Parathyroid adenoma (tissue), 2 donors: ENCODE results near the gene EAF2.

Experiments used
- H2AFZ ChIP-seq: fragments of 300-600 bp; sonication (generic); one replicate; pipeline ENCODE4 v1.7.0; 2017; ENCODE audit warnings: antibody characterized with exemption, mild to moderate bottlenecking
- H3K27ac ChIP-seq: fragments of 300-600 bp; sonication (generic); one replicate; pipeline ENCODE4 v1.7.0; 2017
- H3K27me3 ChIP-seq: fragments of 300-600 bp; sonication (generic); one replicate; pipeline ENCODE4 v1.7.0; 2017; ENCODE audit warnings: low read length; ENCODE audit not compliant: control insufficient read depth, insufficient read depth
- H3K36me3 ChIP-seq: fragments of 300-600 bp; sonication (generic); one replicate; pipeline ENCODE4 v1.7.0; 2017; ENCODE audit warnings: low read length; ENCODE audit not compliant: control insufficient read depth, insufficient read depth
- H3K4me1 ChIP-seq: fragments of 300-600 bp; sonication (generic); one replicate; pipeline ENCODE4 v1.7.0; 2017; ENCODE audit warnings: control low read depth
- H3K4me2 ChIP-seq: fragments of 300-600 bp; sonication (generic); one replicate; pipeline ENCODE4 v1.7.0; 2017; ENCODE audit warnings: low read length
- H3K4me3 ChIP-seq: fragments of 300-600 bp; sonication (generic); one replicate; pipeline ENCODE4 v1.7.0; 2017; ENCODE audit warnings: low read depth, low read length
- H3K79me2 ChIP-seq: fragments of 300-600 bp; sonication (generic); one replicate; pipeline ENCODE4 v1.7.0; 2017; ENCODE audit warnings: control low read depth
- H3K9ac ChIP-seq: fragments of 300-600 bp; sonication (generic); one replicate; pipeline ENCODE4 v1.7.0; 2017; ENCODE audit warnings: mild to moderate bottlenecking
- H3K9me3 ChIP-seq: fragments of 300-600 bp; sonication (generic); one replicate; pipeline ENCODE4 v1.7.0; 2017; ENCODE audit warnings: low read length; ENCODE audit not compliant: control insufficient read depth
- CTCF ChIP-seq: fragments of 300-600 bp; sonication (generic); IDR thresholded peaks from one replicate; pipeline ENCODE4 v1.7.0; 2017; ENCODE audit warnings: antibody characterized with exemption, mild to moderate bottlenecking
- donor health status: primary hyperparathyroidism.

Gene EAF2

GRCh38 chr3:121835465-121835801, 424 bp downstream of the EAF2 start:
- H3K4me3 ChIP-seq: peak overlapping the region; percentile 90
- no peaks in the 10 kb centered on the region for H3K36me3 ChIP-seq
- peak overlapping the region; percentile 42 for H3K9ac ChIP-seq
- no peaks in the 10 kb centered on the region for H3K9me3 ChIP-seq
- H2AFZ ChIP-seq: peak overlapping the region; percentile 98
- no peaks in the 10 kb centered on the region for H3K4me1 ChIP-seq
- no peak for TF ChIP-seq CTCF
- H3K27me3 ChIP-seq: no peaks in the 10 kb centered on the region
- H3K4me2 ChIP-seq: peak overlapping the region; percentile 88
- H3K27ac ChIP-seq: peak overlapping the region; percentile 11
- no peaks in the 10 kb centered on the region for H3K79me2 ChIP-seq

GRCh38 chr3:121836064-121836463, 1.1 kb downstream of the EAF2 start:
- no peak for TF ChIP-seq CTCF
- Histone ChIP-seq H2AFZ (peak overlapping the region; percentile 98), H3K36me3 (no peaks in the 10 kb centered on the region), H3K79me2 (no peaks in the 10 kb centered on the region), H3K27ac (no peak overlapping the region), H3K9ac (no peak overlapping the region), H3K4me3 (peak overlapping the region; percentile 90), H3K4me2 (peak overlapping the region; percentile 88), H3K9me3 (no peaks in the 10 kb centered on the region), H3K27me3 (no peaks in the 10 kb centered on the region), H3K4me1 (no peaks in the 10 kb centered on the region)

GRCh38 chr3:121836481-121836880, 1.5 kb downstream of the EAF2 start:
- H3K27ac ChIP-seq: no peak overlapping the region
- TF ChIP-seq CTCF: no peak
- no peak overlapping the region for H3K4me2 ChIP-seq
- H3K9me3 ChIP-seq: no peaks in the 10 kb centered on the region
- H3K27me3 ChIP-seq: no peaks in the 10 kb centered on the region
- H3K79me2 ChIP-seq: no peaks in the 10 kb centered on the region
- H3K4me1 ChIP-seq: no peaks in the 10 kb centered on the region
- H3K4me3 ChIP-seq: no peak overlapping the region
- no peak overlapping the region for H2AFZ ChIP-seq
- no peak overlapping the region for H3K9ac ChIP-seq
- H3K36me3 ChIP-seq: no peaks in the 10 kb centered on the region

- H3K4me2 ChIP-seq: no peak overlapping the region
- H3K9me3 ChIP-seq: no peaks in the 10 kb centered on the region
- no peak overlapping the region for H2AFZ ChIP-seq
- H3K27ac ChIP-seq: no peak overlapping the region
- no peak overlapping the region for H3K4me3 ChIP-seq
- H3K79me2 ChIP-seq: no peaks in the 10 kb centered on the region
- no peaks in the 10 kb centered on the region for H3K36me3 ChIP-seq
- no peak for TF ChIP-seq CTCF
- no peaks in the 10 kb centered on the region for H3K27me3 ChIP-seq
- H3K4me1 ChIP-seq: no peaks in the 10 kb centered on the region
- no peak overlapping the region for H3K9ac ChIP-seq
These were observed 5.0 kb downstream of the EAF2 start for GRCh38 chr3:121839962-121840361.

DNA sequence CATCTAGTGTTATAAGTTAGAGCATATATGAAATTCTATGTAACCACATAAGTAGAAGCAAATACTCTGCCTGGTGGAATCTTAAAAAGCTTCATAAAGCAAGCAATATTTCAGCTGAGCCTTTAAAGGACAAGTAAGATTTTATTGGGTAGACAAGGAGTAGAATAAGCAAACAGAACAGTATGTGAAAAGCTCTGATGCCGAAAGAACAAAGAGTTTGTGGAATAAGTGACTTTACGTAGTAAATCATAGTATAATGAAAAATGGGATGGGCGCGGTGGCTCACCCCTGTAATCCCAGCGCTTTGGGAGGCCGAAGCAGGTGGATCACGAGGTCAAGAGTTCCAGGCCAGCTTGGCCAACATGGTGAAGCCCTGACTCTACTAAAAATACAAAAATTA, 9.9 kb downstream of the EAF2 start:
- H3K79me2 ChIP-seq: no peaks in the 10 kb centered on the region
- H3K4me2 ChIP-seq: no peak overlapping the region
- no peaks in the 10 kb centered on the region for H3K9me3 ChIP-seq
- no peaks in the 10 kb centered on the region for H3K4me1 ChIP-seq
- H3K9ac ChIP-seq: no peak overlapping the region
- no peak for TF ChIP-seq CTCF
- H3K27ac ChIP-seq: no peak overlapping the region
- H3K36me3 ChIP-seq: no peaks in the 10 kb centered on the region
- no peak overlapping the region for H2AFZ ChIP-seq
- no peaks in the 10 kb centered on the region for H3K27me3 ChIP-seq
- H3K4me3 ChIP-seq: no peak overlapping the region
